IPS-NIHi7 (cell line): ENCODE results near the gene TMPRSS4.
A peak's percentile ranks its signal among the peaks of the same experiment; 100 is the strongest.

Source experiments
- DNase-seq: peaks from one replicate; pipeline ENCODE4 v3.0.0; 2012; ENCODE audit warnings: mixed read lengths; ENCODE audit errors: extremely low spot score

Gene TMPRSS4

GRCh38 chr11:118153976-118154375 is 77.1 kb downstream of the TMPRSS4 start:
- DNase-seq: no peak

- DNase-seq: no peak
Observed at GRCh38 chr11:118154641-118155040, 77.8 kb downstream of the TMPRSS4 start.

GRCh38 chr11:118155776-118156530 is 79.1 kb downstream of the TMPRSS4 start:
- no peak for DNase-seq

- peak; percentile 64 for DNase-seq
Observed at GRCh38 chr11:118156531-118157185, 79.8 kb downstream of the TMPRSS4 start.

- no peak for DNase-seq
Observed at GRCh38 chr11:118157186-118157895, 80.5 kb downstream of the TMPRSS4 start.

GRCh38 chr11:118161786-118162185 is 84.9 kb downstream of the TMPRSS4 start:
- no peak for DNase-seq

GRCh38 chr11:118162846-118163245 is 86.0 kb downstream of the TMPRSS4 start:
- no peak for DNase-seq

GRCh38 chr11:118163494-118163893 is 86.6 kb downstream of the TMPRSS4 start:
- no peak for DNase-seq

- DNase-seq: no peak
Observed at GRCh38 chr11:118164885-118165284, 88.0 kb downstream of the TMPRSS4 start.

- no peak for DNase-seq
Observed at GRCh38 chr11:118166641-118167040, 89.8 kb downstream of the TMPRSS4 start.

GRCh38 chr11:118167253-118167652 is 90.4 kb downstream of the TMPRSS4 start:
- DNase-seq: no peak

- no peak for DNase-seq
Observed at GRCh38 chr11:118167906-118168305, 91.0 kb downstream of the TMPRSS4 start.

- DNase-seq: no peak
Observed at GRCh38 chr11:118168316-118168715, 91.4 kb downstream of the TMPRSS4 start.

GRCh38 chr11:118168751-118169150 is 91.9 kb downstream of the TMPRSS4 start:
- DNase-seq: no peak

- no peak for DNase-seq
Observed at GRCh38 chr11:118169300-118170140, 92.6 kb downstream of the TMPRSS4 start.

- no peak for DNase-seq
Observed at GRCh38 chr11:118170231-118170630, 93.4 kb downstream of the TMPRSS4 start.

GRCh38 chr11:118170882-118171268 is 94.0 kb downstream of the TMPRSS4 start:
- no peak for DNase-seq
